Airway epithelial cell (primary cell): ENCODE data around the gene NOVA1. TPM values are rescaled to one million over a fixed set of nuclear protein-coding genes. Genes with fewer than 3 reads are reported as not detected.

Experiments
- total RNA-seq: library from RNA; depleted of rRNA; stranded (reverse); fragments of >200 nt; gene quantifications from 2 replicates; pipeline ENCODE4 v1.2.3, GENCODE V29; 2015

NOVA1 gene, protein sequence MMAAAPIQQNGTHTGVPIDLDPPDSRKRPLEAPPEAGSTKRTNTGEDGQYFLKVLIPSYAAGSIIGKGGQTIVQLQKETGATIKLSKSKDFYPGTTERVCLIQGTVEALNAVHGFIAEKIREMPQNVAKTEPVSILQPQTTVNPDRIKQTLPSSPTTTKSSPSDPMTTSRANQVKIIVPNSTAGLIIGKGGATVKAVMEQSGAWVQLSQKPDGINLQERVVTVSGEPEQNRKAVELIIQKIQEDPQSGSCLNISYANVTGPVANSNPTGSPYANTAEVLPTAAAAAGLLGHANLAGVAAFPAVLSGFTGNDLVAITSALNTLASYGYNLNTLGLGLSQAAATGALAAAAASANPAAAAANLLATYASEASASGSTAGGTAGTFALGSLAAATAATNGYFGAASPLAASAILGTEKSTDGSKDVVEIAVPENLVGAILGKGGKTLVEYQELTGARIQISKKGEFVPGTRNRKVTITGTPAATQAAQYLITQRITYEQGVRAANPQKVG
- total RNA-seq, result not detected in 2 replicates

DNA sequence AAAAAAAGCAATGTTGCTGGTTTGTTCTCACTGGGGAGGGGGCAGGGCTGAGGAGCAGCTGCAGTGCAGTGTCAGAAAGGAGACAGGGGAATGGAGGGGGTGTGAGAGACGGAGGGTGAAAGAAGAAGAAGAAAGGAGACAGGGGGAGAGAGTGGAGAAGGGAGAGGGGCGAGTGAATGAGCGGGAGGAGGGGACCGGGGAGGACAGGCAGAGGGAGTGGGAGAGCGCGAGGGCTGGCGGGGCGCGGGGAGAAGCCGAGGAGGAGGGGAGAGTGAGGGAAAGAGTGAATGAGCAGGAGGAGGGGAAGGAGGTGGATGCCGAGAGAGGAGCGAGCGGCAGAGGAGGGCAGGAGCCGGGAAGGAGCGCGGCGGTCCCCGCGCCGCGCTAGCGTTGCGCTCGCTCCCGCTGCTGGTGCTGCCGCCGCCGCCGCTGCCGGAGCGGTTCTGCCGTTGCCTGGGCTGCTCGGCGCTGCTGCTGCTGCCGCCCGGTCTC lies at the start of gene NOVA1:
TSS of gene NOVA1 (minus strand) at position 445 of the 492 bp plus-strand sequence. CDS start 597 bp downstream, outside the sequence.

